K562 (cell line): ENCODE data around the gene TCF25. TPM values are rescaled to one million over a fixed set of nuclear protein-coding genes. Genes with fewer than 3 reads are reported as not detected.

Source experiments
- ARHGAP35 ChIP-seq: fragments of 450-650 bp; IDR thresholded peaks from 2 replicates; pipeline ENCODE4 v1.6.1; 2018; ENCODE audit not compliant: partially characterized antibody
- ATF2 ChIP-seq: sonication (generic); formaldehyde crosslinking; IDR thresholded peaks from 2 replicates; pipeline ENCODE4 v1.8.1; 2022; ENCODE audit warnings: missing genetic modification reagents
- DIDO1 ChIP-seq: fragments of 450-650 bp; IDR thresholded peaks from 2 replicates; pipeline ENCODE4 v1.6.1; 2016; ENCODE audit warnings: low read depth, missing biosample characterization, missing genetic modification characterization
- ETS2 ChIP-seq: IDR thresholded peaks from 2 replicates; pipeline ENCODE4 v1.6.1; 2016; ENCODE audit warnings: borderline replicate concordance, missing genetic modification characterization, mild to moderate bottlenecking, moderate library complexity, missing compliant biosample characterization; ENCODE audit not compliant: poor library complexity, severe bottlenecking
- HMG20B ChIP-seq: fragments of 250-450 bp; sonication (Bioruptor Pico); IDR thresholded peaks from 2 replicates; pipeline ENCODE4 v1.5.0; 2021; ENCODE audit warnings: mild to moderate bottlenecking
- ILF3 ChIP-seq: fragments of 450-650 bp; IDR thresholded peaks from 2 replicates; pipeline ENCODE4 v1.6.1; 2018; ENCODE audit warnings: antibody characterized with exemption, mild to moderate bottlenecking, moderate library complexity, borderline replicate concordance
- MED1 ChIP-seq: sonication (generic); formaldehyde crosslinking; IDR thresholded peaks from 2 replicates; pipeline ENCODE4 v1.8.1; 2023; ENCODE audit warnings: missing genetic modification reagents, borderline replicate concordance
- RBM14 ChIP-seq: fragments of 200-400 bp; formaldehyde crosslinking; IDR thresholded peaks from 2 replicates; pipeline ENCODE4 v1.6.1; 2018; ENCODE audit warnings: low read depth, mild to moderate bottlenecking, low read length, moderate library complexity, borderline replicate concordance; ENCODE audit not compliant: insufficient read depth
- ZBTB8A ChIP-seq: fragments of 450-650 bp; IDR thresholded peaks from 2 replicates; pipeline ENCODE4 v1.6.1; 2018; ENCODE audit warnings: mild to moderate bottlenecking, moderate library complexity; ENCODE audit not compliant: partially characterized antibody
- ZNF143 ChIP-seq: sonication (generic); formaldehyde crosslinking; IDR thresholded peaks from 2 replicates; pipeline ENCODE4 v1.9.0; 2022; ENCODE audit warnings: mild to moderate bottlenecking, missing genetic modification reagents
- ZNF174 ChIP-seq: fragments of 250-450 bp; sonication (Bioruptor Pico); IDR thresholded peaks from 2 replicates; pipeline ENCODE4 v1.4.0; 2020; ENCODE audit warnings: mild to moderate bottlenecking
- ZNF253 ChIP-seq: fragments of 250-450 bp; sonication (Bioruptor Pico); conservative IDR thresholded peaks from 2 replicates; pipeline ENCODE4 v1.6.1; 2021; ENCODE audit warnings: mild to moderate bottlenecking
- ZNF584 ChIP-seq: fragments of 200-800 bp; sonication (Bioruptor generic); IDR thresholded peaks from 2 replicates; pipeline ENCODE4 v1.6.1; 2016; ENCODE audit warnings: low read depth, mild to moderate bottlenecking, missing genetic modification characterization, missing compliant biosample characterization
- ZNF589 ChIP-seq: fragments of 200-800 bp; sonication (Bioruptor generic); IDR thresholded peaks from 2 replicates; pipeline ENCODE4 v1.6.1; 2016; ENCODE audit warnings: low read depth, missing genetic modification characterization, missing compliant biosample characterization
- polyA plus RNA-seq, 8 experiments: library from polyadenylated mRNA; depleted of rRNA in 4 of 8; stranded (reverse) in 5 of 8; unstranded in 3 of 8; fragments of >200 nt; fragmentation: Nextera tagmentation in 2 of 8; fragmentation: Illumina TruSeq in 1 of 8; extraction: Ambion mirVana in 2 of 8; extraction: Trizol in 1 of 8; gene quantifications; 2 replicates each; pipeline versions ENCODE4 v1.2.1 to v1.2.3, GENCODE V29; 2011 to 2014; ENCODE audit warnings: inconsistent platforms in 1 of 8, missing spikeins in 1 of 8
- total RNA-seq, 7 experiments: library from RNA; depleted of rRNA in 6 of 7; stranded (reverse); fragments of >200 nt in 6 of 7; fragmentation: Illumina TruSeq in 2 of 7; extraction: Trizol in 2 of 7; gene quantifications; 2 replicates each; pipeline versions ENCODE4 v1.2.1 to v1.2.3, GENCODE V29; 2011 to 2021; ENCODE audit warnings: low replicate concordance in 1 of 7
- TF ChIP-seq, protein P1 (sequence below): IDR thresholded peaks from 2 replicates; pipeline ENCODE4 v1.6.1; 2011; ENCODE audit not compliant: insufficient read length; ENCODE audit errors: extremely low read depth
- TF ChIP-seq, protein P2 (sequence below): sonication (generic); formaldehyde crosslinking; IDR thresholded peaks from 2 replicates; pipeline ENCODE4 v1.8.0; 2022; ENCODE audit warnings: mild to moderate bottlenecking, missing genetic modification reagents
- TF ChIP-seq, protein P3 (sequence below): fragments of 450-650 bp; formaldehyde crosslinking; IDR thresholded peaks from 2 replicates; pipeline ENCODE4 v1.4.0; 2020; ENCODE audit warnings: mild to moderate bottlenecking

The TCF25 gene
- total and polyA plus RNA-seq, 9 of the 15 experiments (the other 6 are each of a cell fraction or from before 2014, with no cell fraction given), result 9.0 to 154 (median 83.8) TPM

DNA sequence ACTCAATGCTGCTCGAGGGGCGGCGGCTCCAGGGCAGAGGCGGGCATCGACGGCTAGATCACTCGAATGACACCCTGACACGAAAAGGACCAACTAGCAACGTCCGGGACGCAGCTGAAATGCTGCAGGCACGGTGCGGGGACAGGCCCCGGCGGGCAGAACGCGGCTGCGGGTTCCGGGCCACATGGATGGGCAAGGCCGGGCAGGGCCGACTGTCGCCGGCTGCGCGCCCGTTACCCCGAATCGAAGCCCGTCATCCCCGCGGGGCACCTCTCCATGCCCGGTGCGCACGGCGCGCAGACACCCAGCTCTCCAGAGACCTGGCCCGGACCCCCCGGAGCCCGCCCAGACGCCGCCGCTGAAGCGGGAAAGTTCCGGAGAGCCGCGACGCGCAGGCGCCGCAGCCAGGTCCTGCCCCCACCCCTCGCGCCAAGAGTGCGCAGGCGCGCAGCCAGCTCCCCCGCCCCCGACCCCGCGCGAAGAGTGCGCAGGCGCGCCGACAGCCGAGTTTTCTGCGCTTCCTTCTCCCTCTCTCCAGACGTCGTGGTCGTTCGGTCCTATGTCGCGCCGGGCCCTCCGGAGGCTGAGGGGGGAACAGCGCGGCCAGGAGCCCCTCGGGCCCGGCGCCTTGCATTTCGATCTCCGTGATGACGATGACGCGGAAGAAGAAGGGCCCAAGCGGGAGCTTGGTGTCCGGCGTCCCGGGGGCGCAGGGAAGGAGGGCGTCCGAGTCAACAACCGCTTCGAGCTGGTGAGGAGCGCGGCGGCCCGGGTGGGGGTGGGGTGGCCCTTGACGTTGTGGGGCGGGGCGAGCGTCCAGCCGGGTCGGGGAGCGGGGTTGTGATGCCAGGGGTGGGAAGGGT is at the start of gene TCF25 (continued):
- TF ChIP-seq, protein P1, sequence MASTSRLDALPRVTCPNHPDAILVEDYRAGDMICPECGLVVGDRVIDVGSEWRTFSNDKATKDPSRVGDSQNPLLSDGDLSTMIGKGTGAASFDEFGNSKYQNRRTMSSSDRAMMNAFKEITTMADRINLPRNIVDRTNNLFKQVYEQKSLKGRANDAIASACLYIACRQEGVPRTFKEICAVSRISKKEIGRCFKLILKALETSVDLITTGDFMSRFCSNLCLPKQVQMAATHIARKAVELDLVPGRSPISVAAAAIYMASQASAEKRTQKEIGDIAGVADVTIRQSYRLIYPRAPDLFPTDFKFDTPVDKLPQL, result no peak
- TF ChIP-seq DIDO1 (tag), result no peak
- TF ChIP-seq ARHGAP35, result no peak
- TF ChIP-seq ZNF143, result no peak
- no peak for TF ChIP-seq ILF3
- no peak for TF ChIP-seq MED1 (CRISPR knock-in tag)
- TF ChIP-seq, protein P2, sequence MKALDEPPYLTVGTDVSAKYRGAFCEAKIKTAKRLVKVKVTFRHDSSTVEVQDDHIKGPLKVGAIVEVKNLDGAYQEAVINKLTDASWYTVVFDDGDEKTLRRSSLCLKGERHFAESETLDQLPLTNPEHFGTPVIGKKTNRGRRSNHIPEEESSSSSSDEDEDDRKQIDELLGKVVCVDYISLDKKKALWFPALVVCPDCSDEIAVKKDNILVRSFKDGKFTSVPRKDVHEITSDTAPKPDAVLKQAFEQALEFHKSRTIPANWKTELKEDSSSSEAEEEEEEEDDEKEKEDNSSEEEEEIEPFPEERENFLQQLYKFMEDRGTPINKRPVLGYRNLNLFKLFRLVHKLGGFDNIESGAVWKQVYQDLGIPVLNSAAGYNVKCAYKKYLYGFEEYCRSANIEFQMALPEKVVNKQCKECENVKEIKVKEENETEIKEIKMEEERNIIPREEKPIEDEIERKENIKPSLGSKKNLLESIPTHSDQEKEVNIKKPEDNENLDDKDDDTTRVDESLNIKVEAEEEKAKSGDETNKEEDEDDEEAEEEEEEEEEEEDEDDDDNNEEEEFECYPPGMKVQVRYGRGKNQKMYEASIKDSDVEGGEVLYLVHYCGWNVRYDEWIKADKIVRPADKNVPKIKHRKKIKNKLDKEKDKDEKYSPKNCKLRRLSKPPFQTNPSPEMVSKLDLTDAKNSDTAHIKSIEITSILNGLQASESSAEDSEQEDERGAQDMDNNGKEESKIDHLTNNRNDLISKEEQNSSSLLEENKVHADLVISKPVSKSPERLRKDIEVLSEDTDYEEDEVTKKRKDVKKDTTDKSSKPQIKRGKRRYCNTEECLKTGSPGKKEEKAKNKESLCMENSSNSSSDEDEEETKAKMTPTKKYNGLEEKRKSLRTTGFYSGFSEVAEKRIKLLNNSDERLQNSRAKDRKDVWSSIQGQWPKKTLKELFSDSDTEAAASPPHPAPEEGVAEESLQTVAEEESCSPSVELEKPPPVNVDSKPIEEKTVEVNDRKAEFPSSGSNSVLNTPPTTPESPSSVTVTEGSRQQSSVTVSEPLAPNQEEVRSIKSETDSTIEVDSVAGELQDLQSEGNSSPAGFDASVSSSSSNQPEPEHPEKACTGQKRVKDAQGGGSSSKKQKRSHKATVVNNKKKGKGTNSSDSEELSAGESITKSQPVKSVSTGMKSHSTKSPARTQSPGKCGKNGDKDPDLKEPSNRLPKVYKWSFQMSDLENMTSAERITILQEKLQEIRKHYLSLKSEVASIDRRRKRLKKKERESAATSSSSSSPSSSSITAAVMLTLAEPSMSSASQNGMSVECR (CRISPR knock-in tag), result peak; percentile 66; the same call in 1 of the 2 replicates
- TF ChIP-seq ZNF589, result no peak
- TF ChIP-seq ZBTB8A, result no peak
- no peak for TF ChIP-seq ATF2
- no peak for TF ChIP-seq HMG20B (CRISPR knock-in tag)
- no peak for TF ChIP-seq ZNF253 (CRISPR knock-in tag)
- TF ChIP-seq, protein P3, sequence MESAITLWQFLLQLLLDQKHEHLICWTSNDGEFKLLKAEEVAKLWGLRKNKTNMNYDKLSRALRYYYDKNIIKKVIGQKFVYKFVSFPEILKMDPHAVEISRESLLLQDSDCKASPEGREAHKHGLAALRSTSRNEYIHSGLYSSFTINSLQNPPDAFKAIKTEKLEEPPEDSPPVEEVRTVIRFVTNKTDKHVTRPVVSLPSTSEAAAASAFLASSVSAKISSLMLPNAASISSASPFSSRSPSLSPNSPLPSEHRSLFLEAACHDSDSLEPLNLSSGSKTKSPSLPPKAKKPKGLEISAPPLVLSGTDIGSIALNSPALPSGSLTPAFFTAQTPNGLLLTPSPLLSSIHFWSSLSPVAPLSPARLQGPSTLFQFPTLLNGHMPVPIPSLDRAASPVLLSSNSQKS (CRISPR knock-in tag), result no peak
- TF ChIP-seq ZNF174 (CRISPR knock-in tag), result no peak
- TF ChIP-seq ZNF584 (CRISPR knock-in tag), result no peak
- TF ChIP-seq ETS2 (tag), result no peak
- TF ChIP-seq RBM14, result no peak
